SIG-M5 treated with dmso at 0.1 percent for 504 hours (cell line): ENCODE results near the gene SUSD4.

Experiments
- DNase-seq: peaks from one replicate; lab custom pipeline; 2025; ENCODE audit not compliant: unreplicated experiment; lab: John Stamatoyannopoulos, UW

The SUSD4 gene

DNA sequence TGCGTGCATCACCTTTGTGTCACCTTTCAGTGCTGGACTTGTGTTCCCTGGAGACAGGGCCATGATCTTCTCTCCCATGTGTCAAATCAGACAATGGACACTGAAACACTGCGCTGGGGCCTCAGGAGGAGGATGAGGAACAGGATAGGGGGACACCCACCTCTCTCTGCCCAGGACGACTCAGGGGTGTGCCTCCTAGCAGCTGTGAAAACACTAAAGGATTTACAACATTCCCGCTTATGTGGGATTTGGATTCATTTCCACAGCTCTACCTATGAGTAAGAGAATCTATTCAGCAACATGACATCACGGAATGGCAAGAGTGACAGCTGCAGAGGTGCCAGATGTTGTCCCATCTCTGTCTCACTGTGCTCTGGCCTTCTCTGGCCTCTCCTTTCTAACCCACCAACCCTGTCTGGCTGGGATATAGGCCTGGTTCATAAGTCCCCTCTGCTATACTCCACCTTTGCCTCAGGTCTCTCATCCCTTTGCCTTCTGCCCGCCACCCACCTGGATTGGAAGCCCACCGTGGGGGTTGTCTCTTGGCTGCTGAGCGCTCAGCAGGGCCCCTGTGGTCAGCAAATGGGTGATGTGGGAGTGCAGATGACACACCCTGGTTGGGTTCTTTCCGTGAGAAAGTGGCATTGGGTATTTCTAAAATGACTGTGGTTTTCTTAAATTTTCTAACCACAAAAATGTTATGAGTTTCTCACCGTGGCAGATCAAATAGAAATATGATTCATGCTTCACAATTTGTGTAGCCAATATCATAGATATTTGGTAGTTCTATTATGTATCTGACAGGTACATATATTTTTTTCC lies 173.9 kb downstream of the SUSD4 start:
- no peak for DNase-seq

DNA sequence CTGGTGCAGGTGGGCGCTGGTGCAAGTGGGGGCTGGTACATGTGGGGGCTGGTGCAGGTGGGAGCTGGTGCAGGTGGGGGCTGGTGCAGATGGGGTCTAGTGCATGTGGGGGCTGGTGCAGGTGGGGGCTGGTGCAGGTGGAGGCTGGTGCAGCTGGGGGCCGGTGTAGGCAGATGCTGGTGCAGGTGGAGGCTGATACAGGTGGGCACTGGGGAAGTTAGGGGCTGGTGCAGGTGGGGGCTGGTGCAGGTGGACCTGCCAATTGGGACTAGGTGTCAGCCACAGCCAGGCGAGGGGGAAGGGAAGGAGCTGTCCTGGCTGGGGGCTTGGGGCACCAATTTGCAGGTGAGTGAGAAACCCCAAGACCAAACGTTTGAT lies 174.5 kb downstream of the SUSD4 start:
- DNase-seq, result no peak

GRCh38 chr1:223188618-223189356 lies 175.2 kb downstream of the SUSD4 start:
- no peak for DNase-seq

GRCh38 chr1:223186800-223187199 lies 177.2 kb downstream of the SUSD4 start:
- no peak for DNase-seq

GRCh38 chr1:223183268-223183862 lies 180.6 kb downstream of the SUSD4 start:
- DNase-seq, result no peak

DNA sequence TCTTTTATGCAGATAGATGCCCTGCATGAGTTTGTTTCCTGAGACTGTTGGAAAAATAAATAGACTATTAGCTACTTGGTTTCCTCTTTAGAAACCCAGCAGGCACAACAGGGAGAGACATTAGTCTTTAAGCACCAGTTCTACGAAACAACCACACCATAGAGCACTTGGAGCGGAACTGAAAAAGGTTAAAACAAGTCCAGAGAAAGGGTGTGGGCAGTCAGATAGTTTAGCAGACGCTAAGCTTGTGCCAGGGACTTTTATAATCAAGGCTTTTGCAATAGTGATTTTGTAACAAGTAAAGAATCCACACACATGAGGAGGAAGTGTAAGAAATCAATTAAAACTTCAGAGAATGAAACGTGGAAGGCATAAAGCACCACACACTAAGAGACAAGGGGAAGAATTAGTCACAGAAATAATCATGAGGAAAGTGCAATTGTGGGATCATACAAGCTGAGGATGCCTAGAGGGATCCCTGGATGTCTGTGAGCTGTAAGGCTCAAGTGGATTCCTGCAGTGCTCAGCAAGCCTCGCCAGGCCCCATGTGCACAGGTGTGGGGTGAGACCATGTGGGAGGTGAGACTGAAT lies 183.2 kb downstream of the SUSD4 start:
- DNase-seq, result peak; percentile 96

DNA sequence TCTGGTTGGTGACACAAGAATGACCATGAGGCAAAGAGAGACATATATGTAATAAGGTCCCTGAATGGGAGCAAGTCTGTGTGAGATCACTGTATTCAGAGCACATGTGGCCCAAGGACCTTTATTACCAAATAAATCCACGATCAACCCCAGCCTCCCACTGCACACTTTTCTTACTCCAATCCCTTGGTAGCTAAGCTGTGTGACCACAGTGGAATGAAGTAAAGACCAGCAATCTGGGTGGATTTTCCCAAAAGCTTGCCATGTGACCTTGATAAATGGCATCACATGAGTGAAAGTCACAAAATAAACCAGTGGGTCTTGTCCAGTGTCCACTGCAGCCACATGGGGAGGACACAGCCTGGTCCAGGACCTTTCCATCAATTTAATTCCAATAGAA lies 184.2 kb downstream of the SUSD4 start:
- DNase-seq, result no peak

DNA sequence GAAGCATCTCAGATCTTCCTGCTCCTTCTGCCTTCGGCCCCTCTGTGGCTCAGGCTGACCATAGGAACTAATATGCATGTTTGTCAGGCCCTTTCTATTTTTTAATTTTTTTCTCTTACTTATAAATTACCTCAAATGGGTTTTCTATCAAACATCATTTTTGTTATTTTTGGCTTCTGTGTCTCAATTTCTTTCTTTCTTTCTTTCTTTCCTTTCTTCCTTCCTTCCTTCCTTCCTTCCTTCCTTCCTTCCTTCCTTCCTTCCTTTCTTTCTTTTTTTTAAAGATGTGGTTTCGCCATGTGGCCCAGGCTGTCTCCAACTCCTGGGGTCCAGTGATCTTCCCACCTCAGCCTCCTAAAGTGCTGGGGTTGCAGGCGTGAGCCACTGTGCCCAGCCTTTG lies 184.7 kb downstream of the SUSD4 start:
- no peak for DNase-seq

GRCh38 chr1:223177681-223178080 lies 186.3 kb downstream of the SUSD4 start:
- peak; percentile 91 for DNase-seq

GRCh38 chr1:223176437-223176836 lies 187.5 kb downstream of the SUSD4 start:
- DNase-seq, result no peak

DNA sequence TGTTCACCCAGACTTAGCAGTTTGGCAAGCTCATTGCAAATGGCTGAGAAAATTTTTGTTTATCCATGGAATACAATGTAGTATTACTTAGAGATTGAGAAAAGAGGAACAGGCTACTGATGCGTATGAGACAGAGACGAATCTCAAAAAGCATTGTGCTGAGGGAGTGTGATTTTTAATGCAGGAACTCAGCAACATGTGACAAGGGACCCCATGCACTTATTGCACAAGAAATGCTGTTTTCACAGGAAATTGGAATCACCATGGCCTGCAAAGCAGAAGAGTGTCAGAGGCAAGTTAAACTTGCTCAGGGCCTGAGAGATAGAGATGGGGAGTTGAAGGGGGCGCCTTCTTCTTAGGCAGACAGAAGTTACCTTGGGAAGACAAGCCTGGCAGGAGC lies 188.3 kb downstream of the SUSD4 start:
- peak; percentile 74 for DNase-seq

GRCh38 chr1:223175032-223175431 lies 188.9 kb downstream of the SUSD4 start:
- DNase-seq, result no peak
